Measurements from ENCODE around the gene CYB561D1.

Gene CYB561D1

DNA sequence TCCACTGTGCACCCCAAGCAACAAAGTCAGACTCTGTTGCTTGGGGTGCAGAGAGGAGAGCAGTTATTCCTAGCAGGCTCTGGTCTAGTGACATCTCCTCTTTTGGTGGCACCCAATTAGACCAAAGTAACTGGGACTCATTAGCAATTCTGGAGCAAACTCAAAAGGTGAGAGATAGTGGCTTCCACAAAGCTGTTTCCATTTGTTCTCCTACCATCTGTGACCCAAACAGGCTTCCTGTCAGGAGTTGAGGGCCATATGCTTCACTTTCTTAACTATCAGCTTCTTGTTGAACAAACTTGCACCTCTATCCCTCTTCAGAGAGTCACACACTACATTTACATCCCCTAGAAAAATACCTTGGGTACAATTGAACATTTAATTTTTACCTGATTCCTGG, 11.7 kb upstream of the CYB561D1 start:
- DNase-seq: no peak

- DNase-seq: peak; percentile 61
Measured at GRCh38 chr1:109482791-109483671, 10.9 kb upstream of the CYB561D1 start.

DNA sequence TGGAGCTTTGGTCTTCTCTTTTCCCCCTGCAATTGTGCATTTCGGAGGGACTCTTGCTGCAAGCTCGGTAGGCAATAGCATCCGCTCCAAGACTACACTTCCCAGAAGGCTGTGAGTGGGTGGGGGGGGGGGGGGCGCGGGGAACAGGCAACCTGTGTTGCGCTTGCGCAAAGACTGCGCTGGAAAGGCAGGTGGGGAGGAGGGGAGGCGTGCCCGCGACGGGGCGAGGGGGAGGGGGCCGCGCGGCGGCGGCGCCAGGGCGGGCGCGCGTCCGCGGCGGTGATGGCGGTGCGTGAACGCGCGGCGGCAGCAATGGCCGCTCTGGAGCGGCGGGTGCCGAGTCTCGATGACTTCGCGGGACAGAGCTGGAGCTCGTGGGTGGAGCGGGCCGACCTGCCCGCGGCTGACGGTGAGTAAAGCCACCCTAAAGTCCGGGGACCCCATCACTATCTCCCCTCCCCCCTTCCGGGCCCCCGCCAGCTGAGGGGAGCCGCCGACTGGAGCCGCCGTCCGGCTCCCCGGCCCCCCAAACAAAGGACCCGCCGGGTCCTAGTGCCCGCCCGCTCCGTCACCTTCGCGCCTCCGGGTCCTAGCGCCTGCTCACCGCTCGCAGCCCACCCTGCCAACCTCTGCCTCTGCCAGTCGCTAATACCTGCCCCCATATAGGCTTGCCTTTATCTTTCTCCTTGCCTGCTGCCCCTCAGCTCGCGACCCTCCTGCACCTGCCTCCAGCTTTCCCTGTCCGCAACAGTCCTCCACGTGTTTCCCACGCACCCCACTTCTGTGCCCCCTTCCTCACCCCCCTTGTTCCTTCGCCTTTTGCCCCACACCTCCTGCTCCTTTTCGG, 10.0 kb upstream of the CYB561D1 start, which contains the start of gene ATXN7L2:
TSS of gene ATXN7L2 (plus strand) at position 234 of the 847 bp plus-strand sequence. CDS start at position 283, 49 bp downstream.
- peak; percentile 92 for DNase-seq

GRCh38 chr1:109484519-109484975, 9.3 kb upstream of the CYB561D1 start:
- no peak for DNase-seq

DNA sequence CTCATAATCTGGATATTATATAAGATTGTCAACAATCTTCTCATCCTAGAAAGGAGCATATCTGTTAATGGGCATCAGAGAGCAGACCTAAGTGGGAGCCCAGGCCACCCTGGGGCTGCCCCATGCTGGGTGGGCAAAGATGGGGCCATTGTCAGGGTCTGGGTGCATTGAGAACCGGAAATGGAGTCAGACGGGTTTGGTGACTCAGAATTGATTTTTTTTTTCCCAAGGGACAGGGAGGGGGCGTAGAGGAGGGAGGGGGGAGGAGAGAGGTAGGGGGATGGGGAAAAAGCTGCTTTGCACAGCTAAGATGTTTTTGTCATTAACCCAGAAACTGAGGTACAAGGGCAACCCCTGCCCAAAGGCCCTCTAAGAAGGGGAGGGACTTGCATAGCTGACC, 8.9 kb upstream of the CYB561D1 start:
- no peak for DNase-seq

GRCh38 chr1:109487261-109487660, 6.6 kb upstream of the CYB561D1 start:
- no peak for DNase-seq

DNA sequence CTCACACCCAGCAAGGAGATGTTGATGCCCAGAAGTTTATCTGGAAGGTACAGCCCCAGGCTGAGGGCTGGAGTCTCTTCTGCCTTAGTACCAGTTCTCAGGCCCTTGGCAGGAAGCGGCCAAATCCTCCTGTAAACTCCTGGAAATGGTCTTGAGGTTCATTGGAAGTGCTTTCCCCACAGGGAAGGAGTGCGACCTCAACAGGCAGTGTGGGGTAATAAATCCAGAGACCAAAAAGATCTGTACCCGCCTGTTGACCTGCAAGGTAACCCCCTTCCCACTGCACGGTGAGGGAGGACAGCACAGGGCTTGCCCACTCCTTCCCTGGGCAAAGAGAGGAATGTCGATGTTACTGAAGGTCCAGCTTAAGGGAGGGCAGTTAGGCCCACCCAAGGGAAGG, 5.7 kb upstream of the CYB561D1 start:
- DNase-seq: no peak

GRCh38 chr1:109488696-109489095, 5.2 kb upstream of the CYB561D1 start:
- DNase-seq: no peak

DNA sequence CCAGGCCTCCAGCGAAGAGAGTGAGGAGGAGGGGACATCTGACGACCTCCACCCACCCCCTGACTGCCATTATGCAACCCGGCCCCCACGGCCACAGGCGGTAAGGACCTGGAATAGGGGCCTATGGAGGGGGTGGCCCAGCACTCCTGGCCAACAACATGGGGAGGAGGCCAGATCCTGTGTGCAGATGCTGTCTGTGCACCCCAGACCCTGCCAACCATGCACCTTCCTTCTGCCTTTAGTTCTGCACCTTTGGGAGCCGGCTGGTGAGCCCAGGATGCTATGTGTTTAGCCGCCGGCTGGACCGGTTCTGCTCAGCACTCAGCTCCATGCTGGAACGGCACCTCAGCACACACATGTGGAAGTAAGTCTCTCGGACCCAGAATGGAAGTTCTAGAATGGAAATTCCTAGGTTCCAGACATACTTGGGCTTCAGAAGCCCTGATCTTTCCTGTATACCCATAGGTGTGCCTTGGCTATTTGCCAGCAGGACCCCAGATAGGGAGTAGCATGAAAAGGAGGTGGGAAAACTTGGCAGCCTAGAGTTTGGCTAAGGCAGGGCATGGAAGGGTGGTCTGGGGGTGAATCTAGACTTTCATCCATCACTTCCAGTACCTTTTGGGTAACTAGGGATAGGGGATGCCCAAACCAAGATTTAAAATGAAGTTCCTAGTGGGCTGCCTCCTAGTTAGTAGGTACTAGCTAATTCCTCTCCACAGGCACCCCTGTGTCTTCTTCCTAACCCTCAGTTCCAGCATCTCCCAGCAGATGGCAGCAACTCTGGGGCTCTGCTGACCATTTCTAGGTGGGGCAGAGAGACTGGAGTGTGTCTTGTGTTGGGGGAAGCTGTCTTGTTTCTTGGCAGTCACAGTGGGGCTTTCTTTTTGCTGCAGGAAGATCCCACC, 3.6 kb upstream of the CYB561D1 start:
- DNase-seq: peak; percentile 76

- DNase-seq: no peak
Measured at GRCh38 chr1:109490934-109491302, 3.0 kb upstream of the CYB561D1 start.

GRCh38 chr1:109491372-109491771, 2.5 kb upstream of the CYB561D1 start:
- DNase-seq: no peak

DNA sequence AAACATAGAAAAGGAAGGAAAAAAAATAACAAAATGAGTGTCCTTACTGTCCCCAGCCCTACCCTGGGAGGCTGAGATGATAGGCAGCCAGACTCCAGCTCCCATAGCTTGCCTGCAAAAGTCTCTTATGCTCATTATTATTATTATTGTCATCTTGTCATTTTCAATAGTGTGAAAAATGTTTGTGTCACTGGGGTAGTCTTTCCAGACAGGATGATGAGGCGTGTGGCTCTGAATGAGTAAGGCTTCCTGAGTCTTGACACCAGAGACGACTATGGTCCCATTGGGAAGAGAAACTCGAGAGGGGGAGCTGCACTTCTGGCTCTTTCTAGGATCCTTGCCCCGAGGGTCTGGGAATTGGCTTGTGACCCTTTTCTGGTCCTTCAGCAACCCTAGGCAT, 1.1 kb upstream of the CYB561D1 start:
- DNase-seq: no peak

- no peak for DNase-seq
Measured at GRCh38 chr1:109493227-109493626, 667 bp upstream of the CYB561D1 start.

DNA sequence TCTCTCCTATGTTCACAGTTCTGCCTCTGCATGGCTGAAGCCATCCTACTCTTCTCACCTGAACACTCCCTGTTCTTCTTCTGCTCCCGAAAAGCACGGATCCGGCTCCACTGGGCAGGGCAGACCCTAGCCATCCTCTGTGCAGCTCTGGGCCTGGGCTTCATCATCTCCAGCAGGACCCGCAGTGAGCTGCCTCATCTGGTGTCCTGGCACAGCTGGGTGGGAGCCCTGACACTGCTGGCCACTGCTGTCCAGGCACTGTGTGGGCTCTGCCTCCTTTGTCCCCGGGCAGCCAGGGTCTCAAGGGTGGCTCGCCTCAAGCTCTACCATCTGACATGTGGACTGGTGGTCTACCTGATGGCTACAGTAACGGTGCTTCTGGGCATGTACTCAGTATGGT, 1.8 kb downstream of the CYB561D1 start:
- no peak for DNase-seq

DNA sequence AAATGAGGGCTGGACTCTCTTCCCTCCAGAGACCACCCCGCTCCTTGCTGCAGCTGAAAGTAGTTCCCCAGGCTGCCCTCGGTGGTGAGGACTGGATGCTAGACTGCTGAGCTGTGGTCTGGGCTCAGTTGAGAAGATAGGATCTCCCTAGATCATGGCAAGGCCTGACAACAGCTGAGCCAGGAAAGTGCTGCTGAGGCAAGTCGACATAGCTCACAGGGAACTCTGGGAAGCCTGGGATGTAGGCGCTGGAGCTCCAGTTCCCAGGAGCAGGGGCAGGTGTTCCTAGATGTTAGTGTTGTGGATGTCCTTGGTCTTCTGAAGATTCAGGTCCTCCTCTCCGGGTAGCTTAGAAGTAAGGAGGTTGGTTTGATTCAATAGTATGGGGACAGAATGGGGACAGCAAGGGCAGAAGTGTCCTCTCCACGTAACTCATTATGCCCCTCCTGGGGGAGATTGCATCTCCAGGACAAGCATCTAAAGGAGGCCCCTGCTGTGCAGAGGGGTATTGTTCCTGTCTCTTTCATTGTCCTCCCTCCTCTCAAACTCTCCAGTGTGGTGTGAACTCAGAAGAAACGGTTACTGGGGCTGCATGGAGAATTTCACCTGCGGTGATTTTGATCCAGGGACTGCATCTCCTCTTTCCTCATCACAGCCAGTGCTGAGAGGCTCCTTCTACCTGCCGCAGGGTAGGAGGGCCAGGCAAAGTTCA, 3.7 kb downstream of the CYB561D1 start:
- DNase-seq: no peak

DNA sequence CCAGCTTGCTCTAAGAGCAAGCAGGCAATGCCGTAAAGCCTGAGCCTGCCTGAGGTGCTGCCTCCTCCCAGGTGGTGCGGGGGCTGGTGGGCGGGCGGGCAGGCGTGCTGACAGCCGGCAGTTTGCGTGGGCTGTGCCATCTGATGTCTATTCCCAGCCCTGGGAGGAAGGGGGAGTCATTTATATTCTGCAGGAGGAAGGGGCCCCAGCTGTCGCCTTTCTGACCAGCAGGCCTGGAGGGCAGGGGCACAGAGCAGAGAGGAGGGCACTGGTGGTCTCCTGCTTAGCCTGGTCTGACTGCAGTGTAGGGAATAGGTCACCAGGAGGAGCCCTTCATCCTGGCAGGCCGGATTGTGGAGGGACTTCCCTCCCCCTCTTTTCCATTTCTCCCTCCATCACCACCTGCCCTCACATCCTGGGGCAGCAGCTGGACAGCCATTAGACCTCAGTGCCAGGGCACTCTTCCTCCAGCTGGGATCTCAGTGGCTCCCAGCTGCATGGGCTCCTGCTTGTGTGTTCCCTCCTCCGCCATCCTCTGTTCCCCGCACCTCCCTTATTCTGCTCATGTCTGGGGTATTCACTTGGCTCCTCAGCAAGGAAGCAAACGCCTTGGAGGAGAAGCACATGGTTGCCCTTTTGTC, 4.4 kb downstream of the CYB561D1 start:
- DNase-seq: peak; percentile 43

GRCh38 chr1:109499081-109499480, 5.2 kb downstream of the CYB561D1 start:
- no peak for DNase-seq

GRCh38 chr1:109499661-109500536, 6.0 kb downstream of the CYB561D1 start:
- DNase-seq: peak; percentile 74

DNA sequence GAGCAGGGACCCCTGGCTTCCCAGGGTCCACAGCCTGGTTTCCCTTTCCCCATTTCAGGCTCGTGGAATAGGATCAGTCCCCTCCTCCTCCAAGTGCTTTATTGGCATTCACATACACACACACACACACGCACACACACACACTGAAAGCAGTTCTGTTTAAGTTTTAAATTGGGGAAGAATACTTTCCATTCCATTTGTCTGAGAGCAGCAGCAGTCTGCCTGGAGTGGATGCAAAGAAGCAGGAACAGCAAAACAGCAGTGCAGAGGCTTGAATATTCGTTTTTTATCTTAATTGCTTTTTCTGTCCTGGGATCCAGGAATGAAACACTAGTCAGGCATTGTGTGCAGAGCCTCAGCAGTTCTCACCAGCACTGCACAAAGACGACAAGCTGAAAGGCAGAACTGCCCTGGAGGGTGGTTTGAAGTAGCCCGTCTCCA, 7.1 kb downstream of the CYB561D1 start:
- DNase-seq: no peak

DNA sequence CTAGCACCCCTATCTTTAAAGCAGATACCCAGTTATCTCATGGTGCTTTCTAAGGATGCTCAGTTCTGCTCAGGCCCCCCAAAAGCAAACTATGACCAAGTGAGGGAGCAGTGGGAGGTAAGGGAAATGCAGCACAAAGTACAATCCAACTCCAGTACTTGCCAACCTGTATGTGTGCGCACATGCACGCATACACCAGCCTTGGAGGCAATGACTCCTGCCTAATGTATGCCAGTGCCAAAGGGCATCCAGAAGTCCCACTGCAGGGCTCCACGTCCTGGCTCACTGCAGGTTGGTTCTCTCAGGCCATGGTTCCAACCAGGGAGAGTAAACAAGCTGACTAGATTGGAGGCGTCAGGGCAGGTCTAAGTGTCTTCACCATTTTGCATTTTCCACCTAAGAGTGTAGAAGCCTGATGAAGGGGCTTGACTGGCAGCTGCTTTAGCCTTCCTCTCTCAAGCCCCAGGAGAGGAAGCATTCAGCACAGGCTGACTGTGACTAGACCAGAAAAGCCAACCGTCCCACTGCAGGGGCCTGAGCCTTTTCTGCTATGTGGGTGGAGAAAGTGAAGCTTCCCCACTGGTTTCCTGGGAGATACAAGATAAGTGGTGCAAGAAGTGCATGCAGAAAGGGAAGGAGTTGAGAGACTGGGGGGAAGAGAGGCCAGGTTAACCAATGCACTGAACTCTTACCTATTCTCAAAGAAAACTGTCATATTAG, 7.9 kb downstream of the CYB561D1 start:
- DNase-seq: no peak
